Ovary (tissue), 9 donors: ENCODE data around the gene SRGAP3. TPM values are rescaled to one million over a fixed set of nuclear protein-coding genes. Genes with fewer than 3 reads are reported as not detected.

ENCODE experiments used
- DNase-seq, 5 donors: peaks; one replicate each; pipeline ENCODE4 v3.0.0-alpha.2; 2019 to 2020
- H3K27ac ChIP-seq, 2 donors: fragments of 200-600 bp; one replicate each; pipeline versions ENCODE4 v1.5.1 to v1.8.0; 2019 to 2022
- H3K27me3 ChIP-seq: fragments of 200-600 bp; one replicate; pipeline ENCODE4 v1.8.0; 2022
- H3K36me3 ChIP-seq: fragments of 200-600 bp; sonication (generic); one replicate; pipeline ENCODE4 v1.5.1; 2019
- H3K4me1 ChIP-seq: one replicate; pipeline ENCODE4 v1.8.1; 2013; ENCODE audit warnings: mild to moderate bottlenecking, moderate library complexity; ENCODE audit not compliant: insufficient read depth
- H3K4me3 ChIP-seq: fragments of 200-600 bp; sonication (generic); one replicate; pipeline ENCODE4 v1.5.1; 2017
- H3K9me3 ChIP-seq, 2 donors: fragments of 200-600 bp in 1 of 2; sonication (generic) in 1 of 2; one replicate each; pipeline versions ENCODE4 v1.5.1 to v1.8.1; 2013 to 2019; ENCODE audit warnings: mild to moderate bottlenecking in 1 of 2, moderate library complexity in 1 of 2
- EP300 ChIP-seq: sonication (generic); formaldehyde crosslinking; IDR thresholded peaks from one replicate; pipeline ENCODE4 v1.6.1; 2017; ENCODE audit warnings: antibody characterized with exemption
- POLR2A ChIP-seq: fragments of 450-650 bp; IDR thresholded peaks from one replicate; pipeline ENCODE4 v1.6.1; 2017; ENCODE audit warnings: antibody characterized with exemption, mild to moderate bottlenecking, moderate library complexity
- WGBS, 3 donors: extraction: QIAGEN DNeasy Blood & Tissue Kit in 1 of 3; methylation state at CpG; one replicate each; pipeline versions ENCODE4 v1.1.5 to v1.1.7; 2013 to 2017; 5-methylcytosine and 5-hydroxymethylcytosine counted together
- intact Hi-C, 4 donors: fragments of 100-400 bp; cut with DNase I; formaldehyde crosslinking; loops; one replicate each; pipeline versions ENCODE4 v1.11.0 to v1.15.1; 2022 to 2023
- polyA plus RNA-seq, 2 donors: library from polyadenylated mRNA; stranded (reverse); fragments of 200-250 nt in 1 of 2; fragments of 350-450 nt in 1 of 2; fragmentation: Illumina TruSeq in 1 of 2; extraction: RNeasy Lipid Tissue Mini Kit (QIAGEN cat#74804) in 1 of 2; gene quantifications; one replicate each; pipeline ENCODE4 v1.2.3, GENCODE V29; 2013 to 2014
- total RNA-seq, 7 donors: library from RNA; depleted of rRNA in 2 of 7; stranded (reverse); fragments of >200 nt in 2 of 7; fragmentation: NEBNext Ultra II Directional in 3 of 7; extraction: Animal tissue kit (Norgen Biotek cat#: 25700) in 3 of 7; gene quantifications; one replicate each; pipeline versions ENCODE4 v1.1.0 to v1.2.4, GENCODE V29; 2016 to 2023
- TF ChIP-seq, protein P1 (sequence below), 3 donors: fragments of 450-650 bp in 2 of 3; fragments of 200-600 bp in 1 of 3; IDR thresholded peaks; one replicate each; pipeline versions ENCODE4 v1.5.1 to v1.8.0; 2016 to 2022; ENCODE audit warnings: antibody characterized with exemption in 3 of 3, mild to moderate bottlenecking in 1 of 3
- donor health status: DM: no; HTN: no; CAD: no; lungs with moderate emphysema.
- donor health status: DM: no; HTN: no; CAD: no.
- donor health status: Bipolar disorder and iron deficiency.
- donor health status: DM: yes; HTN: yes; CAD: no.
- donor health status: DM: no; HTN: no; CAD: no.
- donor health status: DM: yes; HTN: yes; CAD: no.

The SRGAP3 gene
- total and polyA plus RNA-seq, 9 donors: 2.1 to 36.8 (median 13.1) TPM

DNA sequence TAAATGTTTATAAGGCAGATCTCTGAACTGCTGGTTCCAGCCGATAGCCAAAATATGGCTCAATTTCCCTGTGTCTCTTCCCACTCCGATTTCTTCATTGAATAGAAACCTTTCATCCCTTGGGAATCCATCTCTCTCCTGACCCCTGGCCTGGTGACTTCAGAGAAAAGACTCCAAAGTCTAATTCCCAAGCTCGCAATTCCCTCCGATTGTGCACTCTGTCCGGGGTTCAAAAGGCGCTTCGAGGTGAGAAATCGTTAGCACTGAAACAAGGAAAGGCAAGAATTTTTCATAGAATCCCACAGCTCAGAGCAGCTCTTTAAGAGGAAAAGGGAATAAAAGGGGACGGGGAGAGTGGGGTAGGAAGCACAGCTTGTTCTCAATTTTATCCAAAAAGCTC, 267.7 kb downstream of the SRGAP3 start:
- H3K4me3 ChIP-seq: no peak overlapping the region
- H3K36me3 ChIP-seq: no peaks in the 10 kb centered on the region
- intact Hi-C loops: loop anchor here in 1 of 4 donors (5.0 kb wide), 1 partner anchor 326 kb away; no protein-coding TSS in a partner anchor
- no peaks in the 10 kb centered on the region for H3K4me1 ChIP-seq
- H3K9me3 ChIP-seq: no peaks in the 10 kb centered on the region
- H3K27me3 ChIP-seq: no peaks in the 10 kb centered on the region
- H3K27ac ChIP-seq: no peak overlapping the region
- TF ChIP-seq EP300 (no peak), POLR2A (no peak)
- TF ChIP-seq, protein P1, sequence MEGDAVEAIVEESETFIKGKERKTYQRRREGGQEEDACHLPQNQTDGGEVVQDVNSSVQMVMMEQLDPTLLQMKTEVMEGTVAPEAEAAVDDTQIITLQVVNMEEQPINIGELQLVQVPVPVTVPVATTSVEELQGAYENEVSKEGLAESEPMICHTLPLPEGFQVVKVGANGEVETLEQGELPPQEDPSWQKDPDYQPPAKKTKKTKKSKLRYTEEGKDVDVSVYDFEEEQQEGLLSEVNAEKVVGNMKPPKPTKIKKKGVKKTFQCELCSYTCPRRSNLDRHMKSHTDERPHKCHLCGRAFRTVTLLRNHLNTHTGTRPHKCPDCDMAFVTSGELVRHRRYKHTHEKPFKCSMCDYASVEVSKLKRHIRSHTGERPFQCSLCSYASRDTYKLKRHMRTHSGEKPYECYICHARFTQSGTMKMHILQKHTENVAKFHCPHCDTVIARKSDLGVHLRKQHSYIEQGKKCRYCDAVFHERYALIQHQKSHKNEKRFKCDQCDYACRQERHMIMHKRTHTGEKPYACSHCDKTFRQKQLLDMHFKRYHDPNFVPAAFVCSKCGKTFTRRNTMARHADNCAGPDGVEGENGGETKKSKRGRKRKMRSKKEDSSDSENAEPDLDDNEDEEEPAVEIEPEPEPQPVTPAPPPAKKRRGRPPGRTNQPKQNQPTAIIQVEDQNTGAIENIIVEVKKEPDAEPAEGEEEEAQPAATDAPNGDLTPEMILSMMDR (IDR thresholded peaks at IDR 0.05): no peak
- WGBS, 3 donors: 89 to 90% (median 89%) methylated on average over 9 of the region's 9 CpGs
- DNase-seq: no peak

DNA sequence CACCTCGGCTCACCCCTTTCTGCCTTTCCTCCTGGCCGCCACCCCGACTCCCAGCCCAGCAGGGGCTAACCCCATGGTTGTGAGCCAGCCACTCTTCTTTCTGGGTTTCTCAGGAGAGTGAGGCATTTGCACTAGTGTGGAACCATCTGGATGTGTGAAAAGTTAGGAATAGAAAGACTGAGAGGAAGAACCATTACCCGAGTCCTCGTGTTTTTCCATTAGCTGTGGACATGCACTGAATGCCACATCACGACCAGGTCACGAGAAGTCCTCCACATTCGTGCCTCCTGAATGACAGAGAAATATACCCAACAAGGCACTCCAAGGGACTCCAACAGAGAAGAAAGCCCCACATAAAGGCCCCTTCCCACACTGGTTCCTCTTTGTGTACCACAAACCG, 268.1 kb downstream of the SRGAP3 start:
- no peaks in the 10 kb centered on the region for H3K4me1 ChIP-seq
- intact Hi-C loops: loop anchor here in 1 of 4 donors (5.0 kb wide), 1 partner anchor 326 kb away; no protein-coding TSS in a partner anchor
- no peaks in the 10 kb centered on the region for H3K9me3 ChIP-seq
- WGBS, 3 donors: 81 to 91% (median 84%) methylated on average over 9 of the region's 9 CpGs
- no peaks in the 10 kb centered on the region for H3K27me3 ChIP-seq
- H3K36me3 ChIP-seq: no peaks in the 10 kb centered on the region
- H3K27ac ChIP-seq: no peak overlapping the region
- H3K4me3 ChIP-seq: no peak overlapping the region
- DNase-seq: no peak
- TF ChIP-seq, protein P1 (IDR thresholded peaks at IDR 0.05): no peak
- TF ChIP-seq EP300 (no peak), POLR2A (no peak)

DNA sequence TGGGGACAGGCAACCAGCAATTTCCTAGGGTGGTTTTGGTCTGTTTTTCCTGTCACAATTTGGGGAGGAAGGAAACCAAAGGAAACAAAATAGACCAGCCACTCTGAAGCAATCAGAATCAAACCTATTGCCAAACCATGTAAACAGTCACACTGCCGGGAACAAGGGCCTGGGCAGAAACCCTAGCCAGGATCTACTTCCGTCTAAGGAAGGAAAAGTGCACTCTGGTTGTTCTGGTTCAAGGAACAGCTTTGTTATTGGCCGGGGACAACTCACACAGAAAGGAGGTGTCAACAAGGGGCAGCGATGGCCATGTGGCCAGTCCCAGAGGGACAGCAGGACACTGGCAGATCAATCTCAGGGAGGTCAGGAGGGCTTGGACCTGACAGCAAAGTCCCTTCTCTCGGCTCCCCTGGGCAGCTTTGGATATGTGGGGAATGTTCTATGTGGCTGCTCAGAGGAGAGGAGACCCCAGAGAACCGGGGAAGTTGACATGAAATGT, 268.6 kb downstream of the SRGAP3 start:
- Histone ChIP-seq H3K36me3 (no peaks in the 10 kb centered on the region), H3K9me3 (no peaks in the 10 kb centered on the region), H3K27ac (no peak overlapping the region), H3K27me3 (no peaks in the 10 kb centered on the region), H3K4me3 (no peak overlapping the region), H3K4me1 (no peaks in the 10 kb centered on the region)
- WGBS, 3 donors: 55 to 61% (median 59%) methylated on average over 6 of the region's 6 CpGs
- intact Hi-C loops: loop anchor here in 1 of 4 donors (5.0 kb wide), 1 partner anchor 326 kb away; no protein-coding TSS in a partner anchor
- no peak for TF ChIP-seq POLR2A
- TF ChIP-seq, protein P1 (IDR thresholded peaks at IDR 0.05): no peak
- DNase-seq: no peak

DNA sequence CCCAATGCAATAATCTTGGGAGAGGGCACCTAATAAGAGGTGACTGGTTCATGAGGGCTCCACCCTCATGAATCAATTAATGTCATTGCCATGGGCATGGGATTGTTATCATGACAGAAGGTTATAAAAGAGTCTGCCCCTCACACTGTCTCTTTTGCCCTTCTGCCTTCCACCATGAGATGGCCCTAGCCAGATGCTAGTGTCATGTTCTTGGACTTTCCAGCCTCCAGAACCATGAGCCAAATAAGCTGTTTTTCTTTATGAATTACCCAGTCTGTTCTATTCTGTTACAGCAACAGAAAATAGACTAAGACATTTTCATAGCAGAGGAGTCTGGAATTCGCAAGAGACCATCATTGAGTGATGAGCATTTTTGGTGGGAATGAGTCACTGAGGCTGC, 270.2 kb downstream of the SRGAP3 start:
- WGBS, 3 donors: 91 to 96% (median 91%) methylated on average over 1 of the region's 1 CpG
- intact Hi-C loops: no loop called here
- no peak overlapping the region for H3K4me3 ChIP-seq
- H3K4me1 ChIP-seq: no peaks in the 10 kb centered on the region
- no peak overlapping the region for H3K27ac ChIP-seq
- no peaks in the 10 kb centered on the region for H3K27me3 ChIP-seq
- H3K9me3 ChIP-seq: no peaks in the 10 kb centered on the region
- TF ChIP-seq EP300 (no peak), POLR2A (no peak)
- TF ChIP-seq, protein P1 (IDR thresholded peaks at IDR 0.05): no peak
- DNase-seq: no peak
- no peaks in the 10 kb centered on the region for H3K36me3 ChIP-seq
